Right forelimb (tissue), 1 donor: ENCODE data around the gene CST9.

Source experiments
- DNase-seq: peaks from one replicate; pipeline ENCODE4 v3.0.0-alpha.2; 2018

CST9 gene, protein sequence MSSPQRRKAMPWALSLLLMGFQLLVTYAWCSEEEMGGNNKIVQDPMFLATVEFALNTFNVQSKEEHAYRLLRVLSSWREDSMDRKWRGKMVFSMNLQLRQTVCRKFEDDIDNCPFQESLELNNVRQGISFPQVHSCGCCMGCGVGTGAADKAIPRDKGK

DNA sequence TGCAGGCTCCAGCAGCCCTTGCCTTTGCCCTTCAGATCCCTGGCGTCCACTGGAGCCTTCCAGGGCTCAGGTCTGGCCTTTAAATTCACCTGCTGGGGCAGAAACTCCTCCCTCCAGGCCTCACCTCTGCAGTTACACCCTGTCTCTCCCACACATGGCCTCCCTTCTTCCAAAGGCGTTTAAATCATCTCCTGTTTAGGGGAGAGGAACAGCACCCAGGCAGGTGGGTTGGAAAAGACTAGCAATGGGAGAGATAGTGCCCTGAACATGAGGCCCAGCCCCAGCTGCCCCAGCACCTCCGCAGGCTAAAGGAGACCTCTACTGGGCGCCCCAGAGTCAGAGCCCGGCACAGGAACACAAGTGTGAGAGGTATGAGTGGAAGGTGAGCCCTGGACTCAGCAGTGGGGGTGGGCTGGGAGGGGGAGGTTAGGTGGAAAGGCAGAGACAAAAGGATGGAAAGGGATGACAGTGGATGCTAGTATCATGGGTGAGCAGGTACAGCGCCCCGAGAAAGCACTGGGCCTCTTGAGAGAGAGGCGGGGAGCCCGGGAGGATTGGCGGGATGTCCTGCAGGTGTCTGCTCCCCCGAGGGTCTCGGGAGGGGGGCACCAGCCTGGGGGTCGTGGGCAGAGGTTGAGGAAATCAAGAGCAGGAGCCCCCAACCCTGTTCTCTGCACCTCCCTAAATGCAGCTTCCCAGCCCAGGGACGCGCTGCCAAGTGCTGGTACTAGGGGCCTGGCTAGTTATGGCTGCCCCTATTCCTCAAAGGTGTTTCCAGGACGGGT, at the start of gene CST9:
Gene CST9, minus strand, starts transcription at position 51 of the 785 bp plus-strand sequence. CDS start 53 bp downstream, outside the sequence.
- no peak for DNase-seq

DNA sequence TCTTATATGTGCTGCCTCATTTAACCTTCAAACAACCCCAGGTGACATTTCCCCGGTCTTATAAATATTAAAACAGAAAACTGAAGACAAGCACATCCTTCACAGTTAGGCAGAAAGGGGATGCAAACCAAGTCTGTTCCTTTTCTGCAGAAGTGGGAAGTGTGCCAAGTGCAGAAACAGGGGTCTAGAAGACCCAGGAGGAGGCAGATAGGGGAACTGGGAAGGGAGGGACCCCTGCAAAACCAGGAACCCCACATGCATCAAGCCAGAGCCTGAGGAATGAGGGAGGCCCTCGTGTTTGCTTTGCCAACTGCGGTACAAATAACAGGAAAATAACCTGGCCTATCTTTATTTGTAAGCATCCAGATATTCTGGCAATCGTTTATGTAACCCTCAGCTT, 49.0 kb upstream of the CST9 start:
- no peak for DNase-seq

DNA sequence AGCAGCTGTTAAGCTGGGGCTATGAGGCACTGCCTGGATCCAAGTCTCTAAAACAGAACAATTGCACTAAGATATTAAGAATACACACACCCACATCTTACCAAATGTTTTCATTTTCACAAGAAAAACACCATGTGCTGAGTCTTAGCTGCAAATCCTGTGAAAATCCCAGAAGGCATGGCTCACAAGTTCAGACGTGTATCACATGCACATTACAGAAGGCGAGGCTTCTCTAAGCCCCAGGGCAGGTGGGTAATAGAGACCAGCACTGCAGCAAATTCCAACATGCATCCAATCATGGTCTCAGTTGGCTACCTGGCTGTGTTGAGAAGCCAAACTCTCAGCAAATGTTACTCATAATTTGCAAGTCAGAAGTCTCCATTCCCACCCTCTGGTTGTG, 48.3 kb upstream of the CST9 start:
- no peak for DNase-seq

DNA sequence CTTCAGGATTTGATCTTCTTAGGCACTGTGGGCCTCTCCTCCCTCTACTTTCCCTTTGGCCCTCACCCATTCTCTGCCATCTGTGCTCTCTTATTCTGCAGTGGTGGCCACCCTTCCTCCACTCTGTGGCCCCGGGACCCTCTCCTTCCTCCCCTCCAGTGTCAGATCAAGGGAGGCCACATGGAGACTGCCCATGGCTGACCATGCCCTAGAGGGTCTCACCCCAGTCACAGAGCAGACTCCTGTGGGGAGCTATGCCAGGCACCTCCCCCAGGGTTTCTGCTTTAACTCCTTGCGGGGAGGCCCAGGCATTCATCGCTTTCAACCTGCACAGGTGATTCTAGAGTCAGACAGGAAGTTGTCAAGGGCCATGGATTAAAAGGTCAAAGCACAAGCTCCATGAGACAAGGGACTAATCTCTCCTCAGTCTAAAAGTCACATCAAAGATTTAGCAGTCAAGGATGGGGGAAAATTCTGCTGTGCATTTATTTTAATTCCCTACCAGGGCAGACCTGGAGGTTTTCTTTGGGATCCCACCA, 47.8 kb upstream of the CST9 start:
- DNase-seq, result no peak

DNA sequence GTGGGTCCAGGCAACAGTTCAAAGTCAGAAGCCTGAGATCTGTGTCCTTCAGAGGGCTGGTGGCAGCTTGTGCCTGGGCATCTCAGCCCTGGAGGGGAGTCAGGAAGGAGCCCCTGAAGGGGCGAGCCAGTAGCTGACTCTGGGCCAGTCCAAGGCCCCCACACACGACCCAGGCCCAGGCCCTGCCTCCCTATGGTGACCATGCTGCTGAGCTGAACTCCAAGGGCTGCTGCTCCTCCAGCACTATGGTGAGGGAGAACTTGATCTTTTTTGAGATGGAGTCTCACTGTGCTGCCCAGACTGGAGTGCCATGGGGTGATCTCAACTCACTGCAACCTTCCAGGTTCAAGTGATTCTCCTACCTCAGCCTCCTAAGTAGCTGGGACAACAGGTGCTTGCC, 47.2 kb upstream of the CST9 start:
- no peak for DNase-seq

DNA sequence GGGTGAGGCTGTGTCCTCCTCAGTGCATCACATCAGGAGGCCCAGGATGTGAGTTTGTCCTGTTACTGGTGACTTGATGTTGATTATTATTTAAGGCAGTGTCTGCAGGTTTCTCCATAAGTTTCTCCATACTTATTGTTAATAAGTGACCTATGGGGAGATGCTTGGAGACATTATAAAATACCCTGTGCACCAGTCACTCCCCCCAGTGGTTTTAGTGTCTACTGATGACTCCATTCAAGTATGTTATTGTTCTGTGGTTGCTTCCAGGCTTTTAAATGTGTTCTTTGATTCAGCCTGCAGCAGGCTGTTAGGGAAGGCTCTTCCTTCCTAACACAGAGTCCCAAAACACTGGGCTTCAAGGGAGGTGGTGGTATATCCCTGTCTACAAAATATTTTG, 46.7 kb upstream of the CST9 start:
- no peak for DNase-seq

DNA sequence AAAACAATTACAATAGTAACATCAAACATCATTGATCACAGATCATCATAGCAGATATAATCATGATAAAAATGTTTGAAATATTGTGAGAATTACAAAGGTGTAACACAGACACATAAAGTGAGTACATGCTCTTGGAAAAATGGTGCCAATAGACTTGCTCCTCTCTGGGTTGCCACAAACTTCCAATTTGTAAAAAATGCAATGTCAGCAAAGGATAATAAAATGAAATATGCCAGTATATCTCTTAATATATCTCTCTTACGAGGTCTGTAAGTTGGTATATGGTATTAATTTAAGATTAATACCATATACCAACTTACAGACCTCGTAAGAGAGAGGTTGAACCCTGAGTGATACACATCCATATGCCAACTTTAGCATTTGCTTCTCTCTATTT, 45.4 kb upstream of the CST9 start:
- no peak for DNase-seq

DNA sequence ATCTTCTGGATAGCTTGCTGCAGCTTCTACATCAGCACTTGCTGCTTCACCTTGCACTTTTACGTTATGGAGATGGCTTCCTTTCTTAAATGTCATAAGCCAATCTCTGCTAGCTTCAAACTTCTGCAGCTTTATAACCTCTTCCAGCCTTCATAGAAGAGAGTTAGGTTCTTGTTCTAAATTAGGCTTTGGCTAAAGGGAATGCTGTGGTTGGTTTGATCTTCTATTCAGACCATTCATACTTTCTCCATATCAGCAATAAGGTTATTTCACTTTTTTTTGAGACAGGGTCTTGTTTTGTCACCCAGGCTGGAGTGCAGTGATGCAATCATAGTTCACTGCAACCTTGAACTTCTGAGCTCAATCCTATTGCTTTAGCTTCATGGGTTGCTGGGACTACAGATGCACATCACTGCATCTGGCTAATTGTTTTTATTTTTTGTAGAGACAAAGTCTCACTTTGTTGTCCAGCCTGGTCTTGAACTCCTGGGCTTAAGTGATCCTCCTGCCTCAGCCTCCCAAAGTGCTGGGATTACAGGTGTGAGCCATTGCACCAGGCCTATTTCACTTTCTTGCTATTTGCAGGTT, 44.2 kb upstream of the CST9 start:
- DNase-seq, result no peak

DNA sequence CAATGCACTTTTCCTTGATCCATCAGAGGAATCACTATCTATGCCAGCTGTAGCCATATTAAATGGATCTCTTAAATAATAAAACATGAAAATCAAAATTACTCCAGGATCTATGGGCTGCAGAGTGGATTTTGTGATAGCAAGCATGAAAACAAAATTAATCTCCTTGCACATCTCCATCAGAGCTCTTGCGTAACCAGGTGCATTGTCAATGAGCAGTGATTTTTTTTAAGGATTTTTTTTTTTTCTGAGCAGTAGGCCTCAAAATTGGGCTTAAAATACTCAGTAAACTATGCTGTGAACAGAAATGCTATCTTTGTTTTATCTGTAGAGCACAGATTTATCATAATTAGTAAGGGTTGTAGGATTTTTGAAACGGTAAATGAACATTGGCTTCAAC, 43.5 kb upstream of the CST9 start:
- DNase-seq, result no peak

DNA sequence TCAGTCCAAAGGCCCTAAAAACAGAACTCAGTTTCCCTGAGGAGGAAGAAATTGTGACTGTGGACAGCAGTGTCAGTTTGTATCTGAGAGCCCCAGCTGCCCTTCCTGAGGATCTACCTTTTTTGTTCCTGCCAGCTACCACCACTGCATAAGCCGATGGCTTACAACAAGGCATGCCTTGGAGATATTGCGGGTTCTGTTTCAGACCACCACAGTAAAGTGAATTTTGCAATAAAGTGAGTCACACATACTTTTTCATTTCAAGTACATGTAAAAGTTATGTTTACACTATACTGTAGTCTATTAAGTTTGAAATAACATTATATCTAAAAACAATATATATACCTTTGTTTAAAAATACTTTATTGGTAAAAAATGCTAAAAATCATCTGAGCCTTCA, 41.6 kb upstream of the CST9 start:
- DNase-seq, result no peak

DNA sequence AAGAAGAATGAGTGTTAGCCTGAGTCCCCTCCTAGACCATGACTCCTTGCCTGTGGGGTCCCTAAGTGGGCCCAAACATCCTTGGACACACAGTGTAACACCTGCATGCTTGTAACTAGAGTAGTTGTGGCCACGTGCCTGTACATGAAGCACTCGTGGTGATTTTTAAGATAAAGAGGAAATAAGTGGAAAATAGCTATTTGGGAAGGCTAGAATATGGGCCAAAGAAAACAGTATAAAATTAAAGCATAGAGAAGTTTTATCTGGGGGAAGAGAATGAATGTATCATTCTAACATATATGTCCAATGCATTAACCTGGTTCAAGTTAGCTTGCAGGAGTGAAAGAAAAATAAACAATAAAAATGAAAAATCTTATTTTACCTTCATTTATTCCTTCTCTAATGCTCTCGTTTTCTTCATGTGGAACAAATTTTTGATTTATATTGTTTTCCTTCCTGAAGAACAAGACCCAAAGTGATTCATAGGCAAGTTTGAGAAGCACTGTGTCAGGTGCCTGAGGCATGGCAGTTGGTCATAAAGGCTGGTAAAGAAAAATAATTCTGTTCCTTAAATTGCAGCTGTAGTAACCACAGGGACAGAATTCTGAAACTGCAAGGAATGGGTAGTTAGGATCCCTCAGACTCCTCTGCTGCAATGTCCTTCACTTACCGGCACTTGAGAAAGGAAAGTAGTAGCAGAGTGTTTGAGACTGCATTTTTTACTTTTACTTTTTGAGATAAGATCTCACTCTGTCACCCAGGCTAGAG, 40.6 kb upstream of the CST9 start:
- no peak for DNase-seq

DNA sequence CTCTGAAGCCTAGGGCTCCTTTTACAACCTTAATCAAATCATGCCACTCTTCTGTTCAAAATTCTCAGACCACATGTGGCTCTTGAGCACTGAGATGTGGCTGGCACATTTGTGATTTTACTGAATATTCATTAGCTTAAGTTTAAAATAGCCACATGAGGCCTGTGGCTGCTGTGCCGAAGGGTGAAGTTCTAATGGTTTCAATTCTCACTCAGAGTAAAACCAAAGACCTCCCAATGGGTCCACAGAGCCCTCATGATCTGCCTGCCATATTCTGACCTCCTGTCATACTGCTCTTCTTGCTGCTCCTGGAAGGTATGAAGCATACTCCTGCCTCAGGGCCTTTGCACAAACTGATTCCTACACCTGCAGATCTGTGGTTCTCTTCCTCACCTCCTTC, 39.9 kb upstream of the CST9 start:
- no peak for DNase-seq

DNA sequence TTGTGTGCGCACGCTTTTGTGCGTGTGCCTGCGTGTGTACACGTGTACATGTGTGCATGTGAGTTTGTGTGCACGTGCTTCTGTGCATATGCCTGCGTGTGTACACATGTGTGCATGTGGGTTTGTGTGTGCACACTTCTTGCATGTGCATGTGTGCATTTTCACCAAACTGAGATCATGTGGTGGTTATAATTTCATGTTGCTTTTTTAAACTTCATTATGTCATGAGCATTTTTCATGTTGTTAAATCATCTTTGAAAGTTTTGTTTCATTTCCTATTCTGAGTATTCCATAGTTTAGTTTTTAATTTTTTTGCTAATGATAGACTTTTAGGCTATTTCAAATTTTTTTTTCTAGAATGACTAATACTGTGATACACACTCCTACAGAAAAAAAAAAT, 38.4 kb upstream of the CST9 start:
- DNase-seq, result no peak

DNA sequence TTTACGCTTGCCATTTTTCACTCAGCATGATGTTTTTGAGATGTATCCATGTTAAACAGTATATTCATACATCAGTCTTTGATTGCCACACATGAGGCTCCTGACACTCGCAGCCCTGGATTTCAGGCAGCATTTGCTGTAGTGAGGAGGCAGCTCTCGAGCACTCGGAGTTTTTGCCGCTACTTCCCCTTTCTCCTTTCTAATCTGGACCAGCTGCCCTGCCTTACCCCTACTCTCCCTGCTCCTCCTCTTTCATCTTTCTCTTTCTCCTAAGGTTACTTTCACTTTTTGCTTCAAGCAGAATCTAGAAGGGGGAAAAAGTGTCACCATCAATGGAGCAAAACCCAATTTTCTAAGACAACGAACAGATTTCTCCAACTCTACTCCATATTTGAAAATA, 37.9 kb upstream of the CST9 start:
- no peak for DNase-seq

DNA sequence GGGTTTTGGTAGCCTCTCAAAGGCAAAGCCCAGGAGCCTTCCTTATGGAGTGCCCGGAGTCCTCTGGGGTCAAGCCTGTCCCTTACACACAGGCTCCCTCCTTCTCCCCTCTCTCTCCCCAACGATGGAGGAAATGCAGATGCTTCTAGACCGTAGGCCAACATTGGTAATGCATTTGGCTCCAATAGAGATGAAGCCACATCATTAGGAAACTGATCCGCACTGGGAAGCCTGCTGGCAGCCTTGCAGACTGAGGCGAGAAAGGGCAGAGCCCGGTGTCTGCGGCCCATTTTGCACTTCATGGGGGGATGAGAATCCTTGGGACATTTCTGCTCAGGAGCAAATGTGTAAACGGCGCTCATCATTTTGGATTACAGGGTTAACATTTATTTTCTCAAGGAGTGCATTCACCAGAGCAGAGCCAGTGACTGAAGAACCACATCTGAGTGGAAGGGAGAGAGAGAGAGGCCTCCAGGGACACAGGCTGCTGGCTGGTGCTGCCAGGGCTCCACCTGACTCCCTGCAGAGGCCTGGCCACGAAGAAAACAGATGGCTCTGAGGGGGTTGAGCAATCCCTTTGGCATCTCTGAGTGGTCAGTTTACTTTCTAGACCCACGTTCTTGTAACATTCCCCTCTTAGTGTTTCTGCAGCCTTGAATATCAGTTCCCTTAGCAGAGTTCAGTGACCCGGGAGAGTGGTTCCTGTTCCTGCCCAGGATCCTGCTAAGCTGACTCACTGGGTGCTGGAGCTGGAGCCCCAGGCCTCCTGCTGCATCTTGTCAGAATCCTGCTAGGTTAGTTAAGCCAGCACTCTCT, 36.4 kb upstream of the CST9 start:
- DNase-seq, result no peak

DNA sequence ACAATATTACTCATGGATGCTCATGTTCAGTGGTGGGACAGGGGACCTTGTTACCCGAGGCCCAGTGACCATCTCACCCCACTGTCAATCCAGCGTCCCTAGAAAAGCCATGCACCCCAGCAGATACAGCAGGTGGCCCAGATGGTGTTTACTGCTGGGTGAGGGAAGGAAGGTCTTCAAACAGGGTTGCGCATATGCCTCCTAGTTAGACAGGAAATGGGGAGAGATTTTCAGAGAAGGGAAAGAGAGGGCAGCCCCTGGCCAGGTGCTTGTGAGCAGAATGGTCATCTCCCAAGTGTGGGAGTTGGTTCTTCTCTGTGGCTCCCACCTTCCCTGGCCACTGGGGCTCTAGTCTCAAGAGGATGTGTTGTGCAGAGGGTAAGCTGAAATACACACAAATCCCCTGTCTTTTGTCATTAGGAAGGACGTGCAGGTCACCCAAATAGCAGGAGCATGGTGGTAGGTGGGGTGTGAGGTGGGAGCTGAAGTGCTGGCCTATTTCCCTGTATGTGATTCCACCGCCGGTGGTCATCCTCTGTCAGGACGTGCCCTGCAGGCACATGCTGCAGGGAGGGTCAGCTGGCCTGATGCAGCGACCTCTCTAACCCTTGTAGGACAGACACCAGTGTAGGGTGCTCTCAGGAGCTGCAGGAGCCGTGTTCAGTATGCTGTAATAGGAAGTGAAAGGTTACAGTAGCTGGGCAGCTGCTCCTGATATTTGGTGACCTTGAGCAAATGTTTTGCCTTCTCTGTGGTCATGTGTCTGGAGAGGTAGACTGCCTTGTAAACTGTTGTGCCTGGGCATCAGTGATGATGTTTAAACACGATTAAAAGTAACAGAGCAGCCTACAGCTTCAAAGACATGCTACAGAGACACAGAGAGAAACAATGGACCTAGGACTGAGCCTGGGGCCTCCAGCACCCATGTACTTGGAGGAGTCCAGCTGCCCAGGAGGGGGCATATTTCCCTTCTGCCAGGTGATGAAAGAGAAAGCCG, 35.3 kb upstream of the CST9 start:
- no peak for DNase-seq

DNA sequence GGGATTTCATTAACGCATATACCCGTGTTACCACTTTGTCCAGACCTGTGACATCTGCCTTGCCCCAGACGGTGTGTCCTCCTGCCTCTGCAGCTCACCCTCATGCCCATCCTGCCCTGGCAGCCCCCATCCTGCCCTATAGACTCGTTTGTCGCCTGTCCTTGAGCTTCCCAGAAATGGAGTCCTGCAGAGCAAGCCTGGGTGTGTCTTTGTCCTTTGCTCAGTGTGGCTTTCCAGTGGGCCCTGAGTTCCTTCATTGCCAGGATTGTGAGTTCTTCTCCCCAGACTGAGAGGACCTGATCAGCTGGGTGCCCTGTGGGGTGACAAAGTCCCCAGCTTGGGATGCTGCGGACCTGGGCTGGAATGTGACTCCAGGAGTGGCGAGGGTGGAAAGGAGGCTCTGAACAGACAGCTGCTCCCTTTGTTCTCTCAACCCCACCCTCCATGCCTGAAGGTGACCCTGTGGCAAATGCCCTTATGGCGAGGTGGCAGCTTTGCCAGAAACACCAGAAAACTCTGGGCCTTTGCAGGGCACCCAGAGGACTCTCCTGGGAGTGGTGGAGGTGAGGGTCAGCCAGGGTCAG, 34.4 kb upstream of the CST9 start:
- no peak for DNase-seq

DNA sequence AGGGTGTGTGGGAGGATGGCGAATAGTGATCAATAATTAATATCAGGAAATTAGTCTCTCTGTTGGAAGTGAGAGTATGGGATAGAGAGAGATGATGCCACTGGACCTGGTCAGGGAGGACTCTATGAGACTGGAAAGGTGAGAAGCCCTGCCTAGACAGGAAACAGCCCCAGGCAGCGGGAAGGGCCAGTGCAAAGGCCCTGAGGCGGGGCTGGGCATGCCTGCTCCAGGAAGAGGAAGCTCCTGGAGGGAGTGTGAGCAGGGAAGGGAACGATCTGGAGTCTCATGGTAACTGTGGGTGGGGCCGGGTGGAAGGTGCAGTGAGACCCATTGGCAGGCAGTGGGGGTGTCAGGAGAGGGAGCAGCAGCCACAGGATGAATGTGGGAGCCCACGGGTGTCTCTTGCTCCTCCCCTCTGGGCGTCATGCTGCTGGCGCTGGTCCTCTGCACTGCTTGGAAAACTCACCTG, 33.8 kb upstream of the CST9 start:
- no peak for DNase-seq

DNA sequence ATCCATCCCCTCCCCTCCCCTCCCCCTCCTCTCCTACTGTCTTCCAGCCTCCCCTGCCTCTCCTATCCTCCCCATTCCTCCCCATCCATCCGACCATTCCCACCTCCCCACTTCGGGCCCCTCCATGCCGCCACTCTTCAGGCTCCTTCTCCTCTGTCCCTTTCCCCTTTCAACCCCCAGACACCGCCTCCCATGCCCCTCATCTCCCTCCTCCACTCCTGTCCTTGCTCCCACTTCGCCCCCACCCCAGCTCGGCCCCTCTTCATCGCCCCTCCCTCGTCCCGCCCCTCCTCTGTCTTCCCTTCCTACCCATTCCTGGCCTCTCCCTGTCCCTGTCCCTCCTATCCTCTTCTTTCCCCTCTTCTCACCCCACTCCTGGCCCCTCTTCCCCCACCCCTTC, 32.6 kb upstream of the CST9 start:
- DNase-seq, result no peak
